ENCODE data around the gene CRLF2. TPM values are rescaled to one million over a fixed set of nuclear protein-coding genes. Genes with fewer than 3 reads are reported as not detected.
A peak's percentile ranks its signal among the peaks of the same experiment; 100 is the strongest.
"Not testable (repeated sequence)": the region's sequence is repeated elsewhere in the genome, so short reads cannot be mapped to it uniquely, and the experiment has no call there.

The CRLF2 gene
- 0.22 TPM for total RNA-seq
- long read RNA-seq = 0 reads

DNA sequence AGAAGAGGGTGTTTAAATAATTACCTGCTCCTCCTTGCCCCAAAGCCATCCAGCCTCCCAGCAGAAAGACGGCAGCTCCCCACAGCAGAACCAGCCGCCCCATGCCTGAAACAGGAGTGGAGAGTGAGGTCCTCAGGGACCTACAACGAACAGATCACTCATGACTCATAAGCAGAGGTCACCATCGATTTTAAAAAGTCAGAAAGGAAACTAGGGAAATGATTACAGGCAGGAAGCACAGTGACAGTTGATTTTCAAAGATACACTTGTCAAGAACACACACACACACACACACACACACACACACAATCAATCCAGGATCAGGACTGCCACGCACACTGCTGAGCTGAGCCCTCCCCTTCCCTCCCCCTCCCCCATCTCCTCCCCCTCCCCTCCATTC, at the start of gene CRLF2:
CRLF2 (minus strand) TSS at position 118 of the 400 bp plus-strand sequence; CDS start at position 103, 15 bp downstream.
- peak; percentile 8 for DNase-seq (ENCODE audit: low spot score)

- not testable (repeated sequence) for DNase-seq (ENCODE audit: low spot score)
Measured at GRCh38 chrX:1261771-1262170, 49.3 kb upstream of the CRLF2 start.

GRCh38 chrX:1261285-1261684, 48.8 kb upstream of the CRLF2 start:
- DNase-seq (ENCODE audit: low spot score) = no peak

GRCh38 chrX:1252861-1253260, 40.4 kb upstream of the CRLF2 start:
- no peak for DNase-seq (ENCODE audit: low spot score)

GRCh38 chrX:1249101-1249887, 36.8 kb upstream of the CRLF2 start:
- no peak for DNase-seq (ENCODE audit: low spot score)

DNA sequence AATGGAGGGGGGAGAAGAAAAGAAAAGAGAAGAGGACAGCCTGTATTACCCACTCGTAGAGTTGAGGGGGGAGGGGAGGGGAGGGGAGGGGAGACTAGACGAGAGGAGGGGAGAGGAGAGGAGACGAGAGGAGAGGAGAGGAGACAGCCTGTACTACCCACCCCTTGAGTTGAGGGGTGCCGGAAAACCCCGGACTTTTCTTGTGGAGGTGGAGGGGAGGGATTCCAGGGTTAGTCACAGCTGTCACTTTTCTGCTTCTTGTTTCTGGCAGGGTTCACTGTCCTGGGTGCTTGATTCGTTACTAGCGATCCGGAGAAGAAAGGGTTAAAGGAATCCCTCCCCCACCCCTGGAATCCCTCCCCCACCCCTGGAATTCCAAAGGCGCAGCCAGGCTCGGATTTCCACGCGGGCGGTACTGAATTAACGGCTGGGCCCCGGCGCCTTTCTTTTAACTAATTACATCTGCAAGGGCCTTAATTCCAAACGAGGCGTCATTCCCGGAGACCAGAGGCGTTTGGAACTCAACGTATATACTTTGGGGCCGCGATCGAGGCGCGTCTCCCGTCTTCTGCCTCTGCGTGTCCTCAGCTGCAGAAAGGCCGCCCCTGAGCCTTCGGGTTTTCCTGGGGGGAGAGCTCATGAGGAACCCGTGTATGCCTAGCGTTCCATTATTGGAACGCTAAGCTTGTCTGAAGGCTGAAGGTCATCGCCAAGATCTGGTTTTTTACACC, 36.0 kb upstream of the CRLF2 start:
- DNase-seq (ENCODE audit: low spot score) = no peak

GRCh38 chrX:1246816-1247215, 34.4 kb upstream of the CRLF2 start:
- no peak for DNase-seq (ENCODE audit: low spot score)

GRCh38 chrX:1244164-1245076, 32.0 kb upstream of the CRLF2 start:
- no peak for DNase-seq (ENCODE audit: low spot score)

DNA sequence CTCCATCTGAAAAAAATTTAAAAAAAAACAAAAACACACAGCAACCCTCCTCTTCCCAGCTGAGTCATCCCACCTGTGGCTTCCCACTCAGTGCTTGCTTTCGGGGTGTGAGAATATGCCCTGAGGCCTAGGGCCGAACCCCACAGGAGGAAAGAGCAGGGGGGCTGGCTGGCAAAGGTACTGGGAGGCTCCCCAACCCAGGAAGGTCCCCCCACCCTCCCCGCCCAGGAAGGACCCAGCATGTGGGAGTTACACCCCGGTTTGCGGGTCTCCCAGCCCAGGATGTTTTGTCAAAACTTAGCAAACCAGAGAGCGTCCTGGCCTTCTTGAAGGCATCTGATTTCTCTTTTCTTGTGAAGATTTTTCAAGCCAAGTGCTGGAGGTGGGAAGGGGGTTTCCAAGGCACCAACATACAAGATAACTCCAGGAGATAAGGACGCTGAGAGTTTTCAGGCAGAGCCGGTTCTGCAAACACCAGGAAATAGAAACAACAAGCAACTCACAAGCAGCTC, 30.5 kb upstream of the CRLF2 start:
- no peak for DNase-seq (ENCODE audit: low spot score)

- DNase-seq (ENCODE audit: low spot score) = not testable (repeated sequence)
Measured at GRCh38 chrX:1240551-1240950, 28.1 kb upstream of the CRLF2 start.

GRCh38 chrX:1239681-1240142, 27.3 kb upstream of the CRLF2 start:
- peak; percentile 90 for DNase-seq (ENCODE audit: low spot score)

- DNase-seq (ENCODE audit: low spot score) = no peak
Measured at GRCh38 chrX:1231850-1232465, 19.5 kb upstream of the CRLF2 start.

- not testable (repeated sequence) for DNase-seq (ENCODE audit: low spot score)
Measured at GRCh38 chrX:1228101-1228500, 15.7 kb upstream of the CRLF2 start.

GRCh38 chrX:1226249-1226648, 13.8 kb upstream of the CRLF2 start:
- DNase-seq (ENCODE audit: low spot score) = no peak

GRCh38 chrX:1224954-1225353, 12.5 kb upstream of the CRLF2 start:
- peak; percentile 30 for DNase-seq (ENCODE audit: low spot score)

DNA sequence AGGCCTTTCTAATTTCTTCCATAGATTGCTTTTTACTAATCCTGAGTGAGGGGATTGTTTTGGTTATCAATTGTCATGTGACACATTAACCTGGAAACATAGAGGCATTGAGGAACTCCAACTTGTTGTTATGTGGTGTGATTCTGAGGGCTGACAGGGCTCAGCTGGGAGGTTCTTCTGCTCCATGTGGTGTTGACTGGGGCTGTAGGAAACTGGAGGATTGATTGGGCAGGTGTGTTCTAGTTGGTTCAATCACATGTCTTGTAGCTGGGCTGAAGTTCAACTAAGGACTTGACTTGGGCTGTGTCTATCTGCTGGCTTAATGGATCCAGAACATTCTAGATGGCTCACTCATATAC, 10.8 kb upstream of the CRLF2 start:
- peak; percentile 35 for DNase-seq (ENCODE audit: low spot score)

GRCh38 chrX:1222531-1223241, 10.2 kb upstream of the CRLF2 start:
- DNase-seq (ENCODE audit: low spot score) = peak; percentile 12

DNA sequence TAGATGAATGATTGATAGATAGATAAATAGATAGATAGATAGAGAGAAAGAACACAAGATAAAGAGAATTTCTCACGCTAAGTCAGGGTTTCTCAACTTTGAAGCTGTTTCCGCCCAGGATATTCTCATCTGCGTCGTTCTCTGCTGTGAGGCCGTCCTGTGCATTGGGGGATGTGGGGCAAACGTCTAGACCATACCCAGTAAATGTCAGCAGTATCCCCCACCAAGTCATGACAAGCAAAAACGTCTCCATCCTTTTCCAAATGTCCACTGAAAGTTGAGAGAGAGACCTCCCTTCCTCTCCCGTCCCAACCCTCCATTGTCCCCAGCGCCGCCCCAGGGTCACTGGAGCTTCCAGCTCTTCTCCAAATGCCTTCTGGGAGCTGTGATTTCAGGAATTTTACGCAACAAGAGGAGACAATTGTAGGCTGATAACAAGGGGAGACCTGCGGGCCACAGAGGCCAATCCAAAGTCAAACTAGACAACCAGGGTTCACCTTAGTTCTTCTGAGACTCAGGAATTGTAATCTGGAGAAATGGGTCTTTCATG, 8.9 kb upstream of the CRLF2 start:
- DNase-seq (ENCODE audit: low spot score) = peak; percentile 80

DNA sequence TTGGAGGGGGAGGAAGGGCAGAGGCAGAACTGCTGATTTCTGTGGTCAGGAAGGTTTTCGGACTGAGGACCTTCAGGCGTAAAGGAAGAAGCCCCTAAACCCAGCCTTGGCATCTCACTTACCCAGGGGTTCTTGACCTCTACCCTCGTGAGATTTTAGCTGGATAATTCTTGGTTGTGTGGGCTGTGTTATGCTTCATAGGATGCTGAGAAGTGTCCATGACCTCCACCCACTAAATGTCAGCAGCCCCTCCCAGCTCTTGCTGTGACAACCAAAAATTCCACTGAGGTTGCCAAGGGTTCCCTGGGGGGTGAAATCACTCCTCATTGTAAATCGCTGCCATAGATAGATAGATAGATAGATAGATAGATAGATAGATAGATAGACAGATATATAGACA, 5.8 kb upstream of the CRLF2 start:
- peak; percentile 14 for DNase-seq (ENCODE audit: low spot score)
